Activated T-cell treated with anti-CD3 and anti-CD28 coated beads for 1 hour (primary cell): Measurements from ENCODE around the gene FAM187B.

ENCODE experiments used
- DNase-seq: peaks from one replicate; pipeline ENCODE4 v3.0.0-alpha.2; 2020; ENCODE audit warnings: low read depth

The FAM187B gene

GRCh38 chr19:35228177-35228930, at the start of gene FAM187B:
Gene FAM187B (minus strand): TSS chr19:35228739. CDS start chr19:35228680, 59 bp downstream.
- no peak for DNase-seq

DNA sequence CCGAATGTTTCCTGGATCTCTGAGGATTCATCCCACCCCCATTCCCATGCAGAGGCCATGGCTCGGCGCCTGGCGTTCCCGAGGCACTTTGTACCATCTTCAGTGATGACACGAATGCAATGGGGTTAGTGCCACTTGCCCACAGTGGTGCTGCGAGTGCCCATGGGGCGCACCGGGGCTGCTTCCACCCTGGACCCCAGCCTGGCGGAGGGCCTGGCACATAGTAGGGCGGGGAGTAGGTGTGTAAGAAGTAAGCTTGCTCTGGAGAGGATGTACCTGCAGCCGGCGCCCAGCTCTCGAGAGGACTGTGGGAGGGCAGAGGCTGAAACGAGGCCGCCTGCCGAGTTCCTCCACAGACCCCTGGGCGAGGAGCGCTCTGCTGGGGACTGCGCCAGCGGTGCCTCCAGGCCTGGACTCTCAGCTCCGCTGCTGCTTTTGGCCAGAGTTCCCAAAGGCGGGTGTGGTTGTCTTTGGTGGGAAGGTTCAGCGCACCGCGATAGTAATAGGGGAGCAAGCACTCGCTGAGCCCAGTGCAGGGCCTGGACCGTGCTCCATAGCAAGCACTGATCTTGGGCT, 48.3 kb upstream of the FAM187B start:
- no peak for DNase-seq

- DNase-seq = no peak
These were observed 45.8 kb upstream of the FAM187B start for GRCh38 chr19:35274323-35274722.

DNA sequence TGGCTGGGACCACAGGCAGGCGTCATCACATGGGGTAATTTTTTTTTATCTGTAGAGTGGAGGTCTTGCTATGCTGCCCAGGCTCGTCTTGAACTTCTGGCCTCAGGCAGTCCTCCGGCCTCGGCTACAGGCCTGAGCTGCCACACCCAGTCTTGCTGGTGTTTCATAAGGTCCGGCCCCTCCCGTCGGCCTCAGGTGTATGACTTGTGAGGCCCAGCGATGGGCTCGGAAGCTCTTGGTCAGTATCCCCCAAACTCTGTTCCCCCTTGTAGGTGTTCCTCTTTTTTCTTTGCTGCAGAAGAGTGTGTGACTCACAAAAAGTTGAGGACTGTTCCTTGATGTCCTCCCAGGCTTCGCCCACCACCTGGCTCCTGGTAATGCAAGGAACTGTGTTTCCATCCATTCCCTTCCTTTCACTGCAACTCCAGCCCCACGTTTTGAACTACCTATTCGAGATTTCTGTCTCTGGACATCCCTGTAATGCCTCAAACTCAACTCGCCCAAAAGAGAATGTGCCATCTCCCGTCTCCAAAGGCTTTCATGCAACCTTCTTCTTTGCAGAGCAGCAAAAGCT, 45.2 kb upstream of the FAM187B start:
- DNase-seq = no peak

DNA sequence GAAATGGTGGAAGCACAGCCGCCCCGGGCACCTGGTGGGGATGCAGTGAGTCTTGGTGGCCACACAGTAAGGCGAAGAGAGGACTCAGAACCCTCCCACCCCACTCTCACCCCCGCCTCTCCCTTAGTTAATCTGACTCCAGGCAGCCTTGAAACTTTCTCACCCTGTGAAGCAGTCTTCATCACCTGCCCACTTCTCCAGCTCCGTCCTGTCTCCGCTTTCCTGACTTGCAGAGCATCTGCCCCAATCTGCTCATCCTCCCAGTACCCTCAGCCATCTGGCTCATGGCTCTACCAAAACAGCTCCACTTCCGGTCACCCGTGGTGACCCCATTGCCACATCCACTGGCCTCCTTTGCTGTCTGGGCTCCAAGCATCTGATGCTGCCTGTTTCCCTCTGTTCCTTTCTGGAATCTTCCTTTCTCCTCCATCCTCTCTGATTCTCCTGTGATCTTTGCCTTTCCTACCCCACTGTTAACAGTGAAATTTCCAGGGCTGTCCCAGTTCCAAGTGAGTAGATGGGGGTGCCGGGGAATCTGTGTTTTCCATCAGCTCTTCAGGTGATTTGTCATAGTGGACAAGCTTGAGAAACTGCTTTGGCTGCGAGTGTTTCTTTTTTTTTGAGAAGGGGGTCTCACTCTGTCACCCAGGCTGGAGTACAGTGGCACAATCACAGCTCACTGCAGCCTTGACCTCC, 44.6 kb upstream of the FAM187B start:
- DNase-seq = no peak

- DNase-seq = no peak
These were observed 43.7 kb upstream of the FAM187B start for GRCh38 chr19:35272122-35272719.

DNA sequence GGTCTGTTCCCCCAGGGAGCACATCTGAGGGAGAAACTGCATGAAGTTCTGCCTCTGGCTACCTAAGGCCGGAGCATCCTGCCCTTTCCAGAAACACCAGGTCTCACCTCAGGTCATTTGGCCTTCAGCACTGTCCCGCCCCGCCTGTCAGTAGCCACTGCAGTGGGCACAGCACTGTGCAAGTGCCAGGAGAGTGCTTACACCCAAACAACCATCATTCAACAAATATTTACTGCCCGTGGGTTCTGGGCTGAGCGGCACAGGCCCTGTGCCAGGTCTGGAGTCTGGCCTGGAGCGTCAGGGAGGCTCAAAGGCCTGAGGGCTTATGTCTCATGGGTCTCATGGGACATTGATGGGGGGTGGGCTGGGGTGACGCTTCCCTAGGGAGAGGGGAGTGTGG, 43.0 kb upstream of the FAM187B start:
- DNase-seq = no peak

DNA sequence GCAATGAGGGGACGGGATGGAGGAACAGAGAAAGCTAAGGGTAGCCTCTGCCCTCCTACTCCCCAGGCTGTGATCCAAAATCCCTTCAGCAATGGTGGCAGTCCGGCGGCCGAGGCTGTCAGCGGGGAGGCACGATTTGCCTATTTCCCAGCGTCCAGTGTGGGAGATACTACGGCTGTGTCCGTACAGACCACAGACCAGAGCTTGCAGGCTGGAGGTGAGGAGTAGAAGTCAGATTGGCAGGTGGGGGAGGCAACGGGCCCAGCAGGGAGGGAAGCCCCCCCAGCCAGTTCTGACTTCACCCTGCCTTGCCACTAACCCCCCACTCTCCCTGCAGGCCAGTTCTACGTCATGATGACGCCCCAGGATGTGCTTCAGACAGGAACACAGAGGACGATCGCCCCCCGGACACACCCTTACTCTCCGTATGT, 41.9 kb upstream of the FAM187B start:
- no peak for DNase-seq

DNA sequence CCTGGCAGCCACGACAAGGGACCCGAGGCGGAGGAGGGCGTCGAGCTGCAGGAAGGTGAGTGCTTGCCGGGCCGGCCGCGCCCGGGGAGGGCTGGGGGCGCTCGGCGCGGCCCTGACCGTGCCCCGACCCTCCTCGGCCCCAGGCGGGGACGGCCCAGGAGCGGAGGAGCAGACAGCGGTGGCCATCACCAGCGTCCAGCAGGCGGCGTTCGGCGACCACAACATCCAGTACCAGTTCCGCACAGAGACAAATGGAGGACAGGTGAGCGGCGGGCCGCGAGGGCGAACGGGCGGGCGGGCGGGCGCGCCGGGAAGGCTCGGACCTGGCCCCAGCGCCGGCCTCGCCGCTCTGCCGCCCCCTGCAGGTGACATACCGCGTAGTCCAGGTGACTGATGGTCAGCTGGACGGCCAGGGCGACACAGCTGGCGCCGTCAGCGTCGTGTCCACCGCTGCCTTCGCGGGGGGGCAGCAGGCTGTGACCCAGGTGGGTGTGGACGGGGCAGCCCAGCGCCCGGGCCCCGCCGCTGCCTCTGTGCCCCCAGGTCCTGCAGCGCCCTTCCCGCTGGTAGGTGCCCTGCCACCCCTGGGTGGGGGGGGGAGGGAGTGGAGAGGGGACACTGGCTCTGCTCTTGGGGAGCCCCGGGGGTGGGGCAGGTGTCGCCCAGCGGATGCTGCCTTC, 41.0 kb upstream of the FAM187B start:
- DNase-seq = peak; percentile 68

DNA sequence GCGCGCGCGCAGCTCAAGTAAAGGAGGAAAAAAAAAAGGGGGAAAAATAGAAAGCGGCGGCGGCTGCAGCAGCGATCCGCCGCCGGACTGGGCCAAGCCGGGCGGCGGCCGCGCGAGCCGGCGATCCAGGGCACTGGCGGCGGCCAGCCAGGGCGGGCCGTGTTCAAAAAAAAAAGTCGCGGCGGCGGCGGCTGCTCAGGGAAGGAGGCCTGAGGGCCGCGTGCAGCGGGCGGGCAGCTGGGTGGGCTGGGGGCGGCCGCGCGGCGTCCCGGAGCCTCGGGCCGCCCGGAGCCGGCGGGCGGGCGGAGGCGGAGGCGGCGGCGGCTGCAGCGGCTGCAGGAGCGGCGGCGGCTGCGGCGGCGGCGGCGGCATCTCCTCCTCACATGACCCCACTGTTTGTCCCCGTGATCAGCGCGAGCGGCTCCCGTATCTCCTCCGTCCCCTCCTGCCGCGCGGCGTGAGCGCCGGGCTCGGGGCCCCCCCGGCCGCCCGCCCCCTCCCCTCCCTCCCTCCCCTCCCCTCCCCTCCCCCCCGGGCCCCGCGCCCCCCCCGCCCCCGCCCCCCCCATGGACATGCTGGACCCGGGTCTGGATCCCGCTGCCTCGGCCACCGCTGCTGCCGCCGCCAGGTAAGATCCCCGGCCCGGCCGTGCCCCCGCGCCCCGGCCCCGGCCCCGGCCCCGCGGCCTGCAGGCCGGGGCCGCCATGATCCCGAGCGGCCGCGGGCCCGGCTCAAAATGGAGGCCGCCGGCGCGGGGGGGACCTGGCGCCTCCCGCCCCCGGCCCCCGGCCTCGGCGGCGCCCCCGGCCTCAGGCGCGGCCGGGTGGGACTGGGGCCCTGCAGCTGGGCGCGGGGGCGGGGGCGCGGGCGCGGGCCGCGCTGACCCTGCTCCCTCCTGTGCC, 40.2 kb upstream of the FAM187B start, which contains the start of gene USF2:
Gene USF2, plus strand, starts transcription at position 427 of the 902 bp plus-strand sequence. Its CDS starts 140 bp downstream, at position 567.
- peak; percentile 35 for DNase-seq

GRCh38 chr19:35267818-35268535, 39.4 kb upstream of the FAM187B start:
- DNase-seq = peak; percentile 61

DNA sequence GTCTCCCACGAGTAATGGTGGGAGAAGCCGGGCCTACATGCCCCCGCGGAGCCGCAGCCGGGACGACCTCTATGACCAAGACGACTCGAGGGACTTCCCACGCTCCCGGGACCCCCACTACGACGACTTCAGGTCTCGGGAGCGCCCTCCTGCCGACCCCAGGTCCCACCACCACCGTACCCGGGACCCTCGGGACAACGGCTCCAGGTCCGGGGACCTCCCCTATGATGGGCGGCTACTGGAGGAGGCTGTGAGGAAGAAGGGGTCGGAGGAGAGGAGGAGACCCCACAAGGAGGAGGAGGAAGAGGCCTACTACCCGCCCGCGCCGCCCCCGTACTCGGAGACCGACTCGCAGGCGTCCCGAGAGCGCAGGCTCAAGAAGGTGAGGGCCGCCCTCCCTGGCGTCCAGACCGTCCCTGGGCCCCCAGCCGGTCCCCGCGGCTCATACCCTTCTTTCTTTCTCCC, 38.8 kb upstream of the FAM187B start:
- DNase-seq = peak; percentile 31

DNA sequence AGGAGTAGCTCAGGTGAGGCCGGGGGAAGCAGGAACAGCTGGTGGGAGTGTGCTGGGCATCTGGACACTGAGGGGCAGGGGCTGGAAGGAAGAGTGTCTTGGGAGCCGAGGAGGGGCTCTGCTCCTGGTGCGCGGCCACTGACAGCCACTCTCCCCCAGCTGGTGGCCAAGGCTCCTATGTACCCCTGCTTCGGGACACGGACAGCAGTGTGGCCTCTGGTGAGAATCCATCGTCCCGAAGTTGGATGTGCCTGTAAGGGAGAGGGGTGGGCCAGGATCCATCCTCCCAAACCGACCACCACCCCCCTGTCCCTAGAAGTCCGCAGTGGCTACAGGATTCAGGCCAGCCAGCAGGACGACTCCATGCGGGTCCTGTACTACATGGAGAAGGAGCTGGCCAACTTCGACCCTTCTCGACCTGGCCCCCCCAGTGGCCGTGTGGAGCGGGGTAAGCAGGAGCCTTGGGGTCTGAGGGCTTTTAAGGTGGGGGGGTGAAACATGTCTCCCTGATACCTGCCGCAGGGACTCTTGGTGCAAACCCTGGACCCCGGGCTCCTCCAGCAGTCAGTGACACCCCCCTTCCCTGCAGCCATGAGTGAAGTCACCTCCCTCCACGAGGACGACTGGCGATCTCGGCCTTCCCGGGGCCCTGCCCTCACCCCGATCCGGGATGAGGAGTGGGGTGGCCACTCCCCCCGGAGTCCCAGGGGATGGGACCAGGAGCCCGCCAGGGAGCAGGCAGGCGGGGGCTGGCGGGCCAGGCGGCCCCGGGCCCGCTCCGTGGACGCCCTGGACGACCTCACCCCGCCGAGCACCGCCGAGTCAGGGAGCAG, 38.2 kb upstream of the FAM187B start:
- DNase-seq = no peak

DNA sequence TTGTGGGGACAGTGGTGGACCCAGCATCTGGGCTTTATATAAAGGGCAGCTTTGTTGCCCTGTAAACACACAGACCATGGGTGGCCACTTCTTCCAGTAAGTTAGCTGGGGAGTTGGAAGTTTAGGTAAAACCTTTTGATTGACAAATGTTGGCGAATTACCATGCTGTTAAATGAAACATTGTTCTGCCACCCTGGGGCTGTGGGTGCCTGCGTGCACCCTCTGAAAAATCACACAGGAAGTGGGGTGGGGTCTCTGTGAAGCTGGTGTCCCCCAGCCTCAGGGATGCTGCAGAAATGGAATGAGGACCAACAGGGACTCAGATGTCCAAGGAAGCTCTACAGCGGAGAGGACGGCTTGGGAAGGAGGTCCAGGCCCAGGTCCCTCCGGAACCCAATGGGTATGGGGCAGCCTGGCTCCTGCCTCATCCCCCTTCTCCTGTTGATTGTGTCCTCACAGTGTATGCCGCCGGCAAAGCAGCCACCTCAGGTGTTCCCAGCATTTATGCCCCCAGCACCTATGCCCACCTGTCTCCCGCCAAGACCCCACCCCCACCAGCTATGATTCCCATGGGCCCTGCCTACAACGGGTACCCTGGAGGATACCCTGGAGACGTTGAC, 37.5 kb upstream of the FAM187B start:
- no peak for DNase-seq

GRCh38 chr19:35265126-35265899, 36.8 kb upstream of the FAM187B start:
- DNase-seq = no peak

GRCh38 chr19:35264268-35265125, 36.0 kb upstream of the FAM187B start:
- no peak for DNase-seq
